Right atrium auricular region (tissue), 2 donors: ENCODE results near the gene MAPKAPK3. TPM values are rescaled to one million over a fixed set of nuclear protein-coding genes. Genes with fewer than 3 reads are reported as not detected.
A peak's percentile ranks its signal among the peaks of the same experiment; 100 is the strongest.

Source experiments
- DNase-seq: peaks from one replicate; pipeline ENCODE4 v3.0.0-alpha.2; 2019; ENCODE audit warnings: low spot score
- H3K27ac ChIP-seq, 2 donors: fragments of 200-600 bp; sonication (generic); 1 replicate in 1 of 2; 2 replicates in 1 of 2; pipeline ENCODE4 v1.5.1; 2016 to 2019
- H3K27me3 ChIP-seq, 2 donors: fragments of 200-600 bp; sonication (generic); one replicate each; pipeline versions ENCODE4 v1.5.1 to v1.6.0; 2017 to 2019
- H3K36me3 ChIP-seq: fragments of 200-600 bp; sonication (generic); one replicate; pipeline ENCODE4 v1.5.1; 2016
- H3K4me1 ChIP-seq, 2 donors: fragments of 200-600 bp; sonication (generic); one replicate each; pipeline versions ENCODE4 v1.5.1 to v1.6.0; 2017 to 2019
- H3K4me3 ChIP-seq, 2 donors: fragments of 200-600 bp; sonication (generic); 1 replicate in 1 of 2; 2 replicates in 1 of 2; pipeline ENCODE4 v1.5.1; 2017 to 2019; ENCODE audit warnings: mild to moderate bottlenecking in 1 of 2, moderate library complexity in 1 of 2
- H3K9me3 ChIP-seq, 2 donors: fragments of 200-600 bp; sonication (generic); one replicate each; pipeline ENCODE4 v1.5.1; 2019
- CTCF ChIP-seq, 2 donors: fragments of 200-600 bp; sonication (generic); IDR thresholded peaks; one replicate each; pipeline ENCODE4 v1.5.1; 2019; ENCODE audit warnings: antibody characterized with exemption in 2 of 2
- total RNA-seq, 2 donors: library from RNA; depleted of rRNA; stranded (reverse); fragments of >200 nt; gene quantifications; one replicate each; pipeline ENCODE4 v1.1.0, GENCODE V29; 2016

MAPKAPK3 gene
- total RNA-seq, 2 donors from 2014 or later: 148 to 187 TPM

GRCh38 chr3:50673931-50674330, 57.0 kb downstream of the MAPKAPK3 start:
- no peak for TF ChIP-seq CTCF (IDR thresholded peaks at IDR 0.05)
- no peaks in the 10 kb centered on the region for H3K36me3 ChIP-seq
- peak; percentile 13 for DNase-seq
- no peaks in the 10 kb centered on the region for H3K9me3 ChIP-seq
- H3K4me1 ChIP-seq: peaks cover 0 to 10% of the 10 kb centered on the region in 2 donors
- peaks cover 0 to 7% of the 10 kb centered on the region in 2 donors for H3K27me3 ChIP-seq
- H3K4me3 ChIP-seq: no peak overlapping the region
- no peak overlapping the region for H3K27ac ChIP-seq

DNA sequence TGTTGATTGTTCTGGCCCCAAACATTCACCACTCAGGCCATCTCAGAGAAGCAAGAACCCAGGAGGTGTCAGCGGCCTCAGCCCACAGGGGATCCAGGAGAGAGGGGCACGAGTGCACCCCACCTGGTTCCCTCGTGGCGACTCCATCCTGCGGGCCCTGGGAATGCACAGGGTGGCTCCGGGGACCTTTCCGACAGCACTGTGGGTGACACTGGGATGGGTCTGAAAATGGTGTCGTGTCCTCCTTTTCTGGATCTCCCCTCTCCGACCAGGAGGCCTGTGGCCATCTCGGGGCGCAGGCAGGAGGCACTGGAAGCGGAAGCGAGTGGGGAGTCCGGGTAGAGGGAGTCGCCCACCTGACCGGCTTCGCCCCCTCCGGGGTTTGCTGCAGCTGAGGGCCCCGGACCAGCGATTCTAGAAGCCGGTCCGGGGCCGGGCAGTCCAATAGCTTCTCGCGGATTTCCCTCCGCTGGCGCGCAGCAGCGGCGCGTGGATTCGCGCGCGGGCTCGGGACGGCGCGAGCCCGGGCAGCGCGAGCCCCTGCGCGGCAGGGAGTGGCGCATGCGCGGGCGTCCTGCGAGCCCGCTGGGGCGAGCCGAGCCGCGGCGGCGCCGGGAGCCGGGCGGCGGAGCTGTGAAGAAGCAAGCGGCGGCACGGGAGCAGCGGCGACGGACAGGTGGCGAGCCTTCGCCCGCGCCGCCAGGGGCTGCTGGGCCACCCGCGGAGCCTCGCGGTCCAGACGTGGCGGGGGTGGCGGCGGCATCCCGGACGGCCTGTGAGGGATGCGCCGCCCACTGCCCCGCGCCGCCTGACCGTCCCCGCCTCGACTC, 57.6 kb downstream of the MAPKAPK3 start, which contains the start of gene DOCK3:
TSS of gene DOCK3 (plus strand) at position 579 of the 830 bp plus-strand sequence. CDS start 337 bp downstream, outside the sequence.
- Histone ChIP-seq H3K27ac (no peak within 1 kb of the TSS), H3K36me3 (no peaks in the 10 kb centered on the region), H3K4me3 (peak within 1 kb of the TSS; percentile 47 to 58), H3K4me1 (peaks cover 0 to 10% of the 10 kb centered on the region in 2 donors), H3K27me3 (peaks cover 0 to 7% of the 10 kb centered on the region in 2 donors), H3K9me3 (no peaks in the 10 kb centered on the region)
- no peak for TF ChIP-seq CTCF (IDR thresholded peaks at IDR 0.05)
- DNase-seq: peak; percentile 52

- H3K4me3 ChIP-seq: peak overlapping the region; percentile 47 to 58
- no peak overlapping the region for H3K27ac ChIP-seq
- peaks cover 0 to 7% of the 10 kb centered on the region in 2 donors for H3K27me3 ChIP-seq
- no peaks in the 10 kb centered on the region for H3K9me3 ChIP-seq
- DNase-seq: peak; percentile 38
- TF ChIP-seq CTCF (IDR thresholded peaks at IDR 0.05): peak in 1 of 2 donors; percentile 70
- peaks cover 0 to 10% of the 10 kb centered on the region in 2 donors for H3K4me1 ChIP-seq
- no peaks in the 10 kb centered on the region for H3K36me3 ChIP-seq
These were observed 58.5 kb downstream of the MAPKAPK3 start for GRCh38 chr3:50675179-50676030.

GRCh38 chr3:50676031-50676705, 59.2 kb downstream of the MAPKAPK3 start:
- Histone ChIP-seq H3K9me3 (no peaks in the 10 kb centered on the region), H3K4me1 (peaks cover 0 to 10% of the 10 kb centered on the region in 2 donors), H3K27me3 (peaks cover 0 to 7% of the 10 kb centered on the region in 2 donors), H3K4me3 (no peak overlapping the region), H3K27ac (no peak overlapping the region), H3K36me3 (no peaks in the 10 kb centered on the region)
- no peak for DNase-seq
- TF ChIP-seq CTCF (IDR thresholded peaks at IDR 0.05): no peak

DNA sequence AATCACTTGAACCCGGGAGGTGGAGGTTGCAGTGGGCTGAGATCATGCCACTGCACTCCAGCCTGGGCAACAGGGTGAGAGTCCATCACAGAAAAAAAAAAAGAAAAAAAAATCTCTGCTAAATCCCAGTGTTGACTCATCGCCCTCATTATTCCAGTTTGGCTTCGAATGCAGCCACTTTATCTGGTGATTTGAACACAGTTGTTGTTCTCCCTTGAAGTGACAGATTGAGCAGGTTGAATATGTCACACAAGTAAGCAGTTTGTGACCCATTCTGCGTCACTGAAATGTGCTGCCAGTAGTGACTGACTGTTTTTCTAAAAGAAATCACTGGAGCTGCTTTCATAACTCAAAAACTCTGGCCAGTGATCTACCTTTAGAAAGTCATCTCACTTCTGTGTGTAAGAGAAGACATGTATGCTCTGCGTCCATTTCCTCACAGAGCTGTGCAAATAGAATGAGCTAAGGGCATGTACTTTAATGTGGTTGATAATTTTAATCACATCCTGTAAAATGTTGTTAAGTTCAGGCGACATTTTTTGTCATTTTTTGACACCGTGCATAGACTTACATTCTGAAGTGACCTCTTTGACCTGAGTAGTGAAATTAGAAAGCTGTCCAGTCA, 70.3 kb downstream of the MAPKAPK3 start:
- TF ChIP-seq CTCF (IDR thresholded peaks at IDR 0.05): no peak
- H3K27ac ChIP-seq: peak overlapping the region; percentile 27 to 76
- no peak for DNase-seq

More for the DNA sequence above, 70.3 kb downstream of the MAPKAPK3 start:
- H3K4me3 ChIP-seq: no peak overlapping the region
- H3K9me3 ChIP-seq: no peaks in the 10 kb centered on the region
- H3K36me3 ChIP-seq: no peaks in the 10 kb centered on the region
- H3K4me1 ChIP-seq: peaks cover 0 to 4% of the 10 kb centered on the region in 2 donors
- H3K27me3 ChIP-seq: no peaks in the 10 kb centered on the region
